GM18951 (cell line): Measurements from ENCODE around the gene NHP2.

ENCODE experiments used
- POLR2A ChIP-seq: IDR thresholded peaks from 4 replicates; pipeline ENCODE4 v1.6.1; 2011; ENCODE audit warnings: mild to moderate bottlenecking; ENCODE audit not compliant: insufficient read length, insufficient read depth; ENCODE audit errors: extremely low read depth
- in situ Hi-C: fragments of 300-500 bp; cut with MboI; formaldehyde crosslinking; loops from one replicate; pipeline ENCODE4 v1.12.0; 2022; ENCODE audit warnings: low sequenced_read_pairs, mixed read lengths, inconsistent platforms; ENCODE audit not compliant: unreplicated experiment

The NHP2 gene

DNA sequence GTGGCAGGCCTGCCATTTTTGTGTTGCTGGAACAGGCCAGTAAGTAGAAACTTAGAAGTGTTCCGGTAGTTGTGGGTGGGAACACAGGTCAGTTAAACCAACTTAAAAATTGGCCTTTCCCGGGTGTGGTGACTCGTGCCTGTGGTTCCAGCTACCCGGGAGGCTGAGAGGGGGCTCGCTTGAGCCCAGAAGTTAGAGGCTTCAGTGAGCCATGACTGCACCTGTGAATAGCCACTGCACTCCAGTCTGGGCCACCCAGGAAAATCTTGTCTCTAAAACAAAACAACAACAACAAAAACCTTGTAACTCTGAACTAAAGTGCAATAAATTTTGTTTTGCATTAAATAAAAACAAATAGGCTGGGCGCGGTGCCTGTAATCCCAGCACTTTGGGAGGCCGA lies 1.4 kb upstream of the NHP2 start:
- in situ Hi-C loops: no loop called here
- no peak for TF ChIP-seq POLR2A

DNA sequence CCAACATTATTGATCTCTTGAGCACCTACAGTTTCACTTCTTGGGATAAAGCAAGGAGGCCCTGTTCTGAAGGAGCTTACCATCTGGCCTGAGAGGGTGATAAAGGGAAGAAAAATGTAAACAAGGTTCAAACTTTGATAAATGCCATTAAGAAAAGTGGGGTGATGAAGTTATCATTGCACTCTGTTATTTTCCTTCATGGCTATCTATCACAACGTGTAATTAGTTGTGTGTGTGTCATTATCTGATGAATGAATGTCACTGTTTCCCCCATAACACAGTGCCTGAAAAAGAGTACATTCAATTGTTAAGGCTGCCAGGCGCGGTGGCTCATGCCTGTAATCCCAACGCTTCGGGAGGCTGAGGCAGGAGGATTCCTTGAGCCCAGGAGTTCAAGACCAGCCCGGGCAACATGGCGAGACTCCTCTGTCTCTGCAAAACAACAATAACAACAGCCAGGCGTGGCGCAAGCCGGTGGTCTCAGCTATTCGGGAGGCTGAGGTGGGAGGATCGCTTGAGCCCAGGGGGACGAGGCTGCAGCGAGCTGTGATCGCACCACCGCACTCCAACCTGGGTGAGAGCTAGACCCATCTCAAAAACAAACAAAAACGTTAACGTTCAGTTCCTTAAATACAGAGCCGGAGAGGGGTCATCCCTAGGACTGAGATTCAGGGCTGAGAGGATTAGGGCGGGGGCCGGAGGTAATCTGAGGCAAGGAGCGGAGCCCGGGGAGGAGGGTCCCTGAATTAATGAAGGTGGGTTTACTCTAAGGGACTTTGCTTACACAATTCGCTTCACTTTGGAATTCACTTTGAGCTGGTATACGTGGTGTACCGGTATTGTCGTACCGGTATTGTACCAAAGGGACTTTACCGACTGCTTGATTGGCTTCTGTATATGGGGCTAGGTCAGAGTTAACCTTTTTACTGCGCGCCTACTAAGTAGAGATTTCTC lies 917 bp downstream of the NHP2 start:
- in situ Hi-C loops: no loop called here
- no peak for TF ChIP-seq POLR2A

DNA sequence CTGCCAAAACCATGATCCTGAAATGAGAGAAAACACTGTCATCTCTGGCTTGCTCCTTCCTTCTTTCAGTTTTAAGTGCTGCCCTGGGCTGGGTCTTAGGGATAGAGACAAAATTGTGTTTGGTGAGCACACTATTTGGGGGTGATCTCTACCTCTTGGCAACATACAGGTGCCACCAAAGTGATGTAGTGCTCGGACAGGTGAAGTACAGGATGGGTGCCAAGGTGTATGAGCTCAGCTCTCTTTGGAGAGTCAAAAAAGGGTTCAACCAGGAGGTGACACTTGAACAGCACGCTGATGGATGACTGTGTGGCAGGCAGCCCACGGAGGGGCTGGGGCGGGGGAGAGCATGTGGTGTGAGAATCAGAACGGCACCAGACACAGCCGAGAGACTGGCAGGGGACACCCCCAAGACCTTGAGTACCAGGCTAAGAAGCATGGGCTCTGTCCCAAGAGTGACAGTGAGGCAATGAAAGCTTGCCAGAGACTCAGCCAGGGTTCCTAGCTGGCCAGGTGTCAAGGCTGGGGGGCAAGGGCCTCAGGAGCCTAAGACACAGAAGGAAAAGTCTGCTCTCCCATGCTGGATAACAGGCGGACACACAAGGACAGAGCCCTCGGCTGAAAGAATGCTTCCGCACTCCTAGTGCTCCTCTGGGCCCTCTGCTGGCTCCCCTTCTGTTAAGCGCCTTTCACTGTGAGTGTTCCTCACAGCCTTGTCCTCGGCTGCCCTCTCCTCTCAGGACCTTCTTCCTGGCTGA lies 2.5 kb downstream of the NHP2 start:
- in situ Hi-C loops: no loop called here
- TF ChIP-seq POLR2A: peak; percentile 12

DNA sequence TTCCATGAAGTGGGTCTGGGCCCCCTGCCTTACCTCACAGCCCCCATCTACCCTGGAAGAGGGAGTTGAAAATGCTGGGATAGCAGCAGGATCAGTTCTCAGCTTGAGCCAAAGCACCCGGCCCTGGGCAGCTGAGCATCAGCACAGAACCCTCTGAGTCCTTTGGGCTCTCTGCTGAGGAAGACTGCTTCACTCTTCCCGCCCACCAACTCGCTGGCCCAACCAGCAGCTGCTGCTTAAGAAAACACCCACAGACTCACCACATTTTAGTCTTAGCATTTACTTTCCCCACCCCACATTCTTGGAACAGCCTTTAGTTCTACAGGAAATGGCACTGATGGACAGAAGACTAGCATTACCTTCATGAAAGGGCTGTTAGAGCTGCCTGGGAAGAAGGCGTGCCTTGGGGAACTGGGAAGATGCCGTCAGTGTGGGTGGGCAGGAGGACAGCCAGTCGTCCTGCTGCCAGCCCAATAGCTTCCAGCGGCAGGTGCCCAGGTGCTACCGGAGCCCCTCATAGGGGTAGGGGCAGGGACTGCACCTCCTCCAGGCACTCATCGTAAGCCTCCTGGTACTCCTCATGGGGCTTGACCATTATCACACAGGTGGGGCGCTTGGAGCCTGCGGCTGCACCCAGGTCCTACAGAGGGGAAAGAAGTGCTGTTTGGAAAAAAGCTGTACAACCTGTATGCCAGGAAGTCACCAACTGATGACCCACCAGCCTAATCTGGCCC lies 4.3 kb downstream of the NHP2 start:
- in situ Hi-C loops: loop anchor here (5.0 kb wide), 1 partner anchor 72 kb away; no protein-coding TSS in a partner anchor
- TF ChIP-seq POLR2A: no peak

DNA sequence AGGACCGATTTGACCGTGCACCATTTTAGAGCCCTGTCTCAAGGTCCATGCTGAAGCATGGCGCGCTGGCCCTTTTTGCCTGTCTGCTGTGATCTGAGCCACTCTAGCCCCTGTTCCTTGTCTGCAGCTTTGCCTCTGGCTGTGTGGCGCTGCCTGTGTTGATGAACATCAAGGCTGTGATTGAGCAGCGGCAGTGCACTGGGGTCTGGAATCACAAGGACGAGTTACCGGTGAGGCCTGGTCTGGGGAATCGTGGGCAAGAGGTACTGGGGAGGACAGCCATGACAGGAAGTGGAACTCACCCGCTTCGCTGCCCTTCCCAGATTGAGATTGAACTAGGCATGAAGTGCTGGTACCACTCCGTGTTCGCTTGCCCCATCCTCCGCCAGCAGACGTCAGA lies 6.3 kb downstream of the NHP2 start:
- TF ChIP-seq POLR2A: no peak
- in situ Hi-C loops: loop anchor here (5.0 kb wide), 1 partner anchor 70 kb away; no protein-coding TSS in a partner anchor

DNA sequence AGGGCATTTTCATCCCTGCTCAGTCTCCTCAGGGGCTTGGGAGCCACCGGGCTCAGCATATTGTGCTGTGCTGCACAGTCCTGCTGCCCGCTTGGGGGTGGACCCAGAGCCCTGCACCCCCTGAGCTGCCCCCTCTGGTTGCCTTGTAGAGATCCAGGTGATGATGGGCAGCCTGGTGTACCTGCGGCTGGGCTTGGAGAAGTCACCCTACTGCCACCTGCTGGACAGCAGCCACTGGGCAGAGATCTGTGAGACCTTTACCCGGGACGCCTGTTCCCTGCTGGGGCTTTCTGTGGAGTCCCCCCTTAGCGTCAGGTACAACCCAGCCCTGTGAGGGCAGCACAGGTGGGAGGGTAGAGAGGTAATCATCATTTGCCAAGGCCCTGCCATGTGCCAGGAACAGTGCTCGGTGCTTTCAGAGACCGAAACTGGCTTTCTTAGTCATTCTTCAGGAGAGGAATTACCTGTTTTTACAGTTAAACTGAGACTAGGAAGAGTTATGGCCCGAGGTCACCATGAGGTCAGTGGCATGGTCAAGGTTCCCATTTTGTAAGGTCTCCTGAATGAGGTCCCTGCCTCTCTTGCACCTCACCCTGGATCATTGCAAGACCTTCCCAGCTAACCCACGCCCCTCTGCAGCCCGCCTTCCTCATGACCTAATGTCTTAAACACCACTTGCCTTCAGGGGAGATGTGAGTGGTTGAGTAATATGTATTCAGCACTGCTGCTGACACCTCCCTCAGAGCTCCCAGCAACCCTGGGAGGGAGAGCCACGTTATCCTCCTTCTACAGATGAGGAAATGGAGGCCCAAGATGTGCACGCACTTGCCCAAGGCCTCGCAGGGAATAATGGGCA lies 7.5 kb downstream of the NHP2 start:
- in situ Hi-C loops: loop anchor here (5.0 kb wide), 1 partner anchor 69 kb away; no protein-coding TSS in a partner anchor
- no peak for TF ChIP-seq POLR2A

DNA sequence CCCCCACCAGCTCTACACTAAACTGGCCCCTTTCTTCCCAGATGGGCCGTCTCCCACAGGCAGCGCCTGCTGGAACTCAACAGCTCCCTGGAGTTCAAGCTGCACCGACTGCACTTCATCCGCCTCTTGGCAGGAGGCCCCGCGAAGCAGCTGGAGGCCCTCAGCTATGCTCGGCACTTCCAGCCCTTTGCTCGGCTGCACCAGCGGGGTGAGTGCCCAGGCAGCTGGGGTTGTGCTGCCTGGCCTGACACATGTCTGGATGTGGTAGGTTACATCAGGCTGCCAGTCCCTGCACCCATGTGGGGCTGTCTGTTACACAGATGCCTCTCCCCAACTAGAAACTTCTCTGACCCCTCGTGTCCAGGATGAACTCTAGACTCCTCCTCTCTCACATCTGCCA lies 9.8 kb downstream of the NHP2 start:
- no peak for TF ChIP-seq POLR2A
- in situ Hi-C loops: no loop called here

DNA sequence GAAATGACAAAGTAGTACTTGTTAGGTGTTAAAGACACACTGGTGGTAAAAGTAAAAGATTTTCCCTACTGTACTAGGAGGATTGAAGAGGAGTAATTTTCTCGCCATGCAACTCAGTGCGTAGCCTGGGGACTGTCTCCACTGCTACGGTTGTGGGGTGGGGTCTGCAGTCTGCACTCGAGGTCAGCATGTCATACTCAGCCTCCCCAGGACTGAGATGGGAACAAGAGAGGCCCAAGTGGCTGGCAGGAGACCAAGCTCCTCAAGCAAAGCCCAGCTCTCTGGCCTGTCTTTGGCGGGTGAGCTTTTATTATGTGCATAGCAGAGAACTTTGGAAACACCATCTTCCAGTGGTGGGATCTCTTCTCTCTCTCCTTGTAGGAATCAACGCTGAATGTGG lies 10.4 kb downstream of the NHP2 start:
- no peak for TF ChIP-seq POLR2A
- in situ Hi-C loops: no loop called here

DNA sequence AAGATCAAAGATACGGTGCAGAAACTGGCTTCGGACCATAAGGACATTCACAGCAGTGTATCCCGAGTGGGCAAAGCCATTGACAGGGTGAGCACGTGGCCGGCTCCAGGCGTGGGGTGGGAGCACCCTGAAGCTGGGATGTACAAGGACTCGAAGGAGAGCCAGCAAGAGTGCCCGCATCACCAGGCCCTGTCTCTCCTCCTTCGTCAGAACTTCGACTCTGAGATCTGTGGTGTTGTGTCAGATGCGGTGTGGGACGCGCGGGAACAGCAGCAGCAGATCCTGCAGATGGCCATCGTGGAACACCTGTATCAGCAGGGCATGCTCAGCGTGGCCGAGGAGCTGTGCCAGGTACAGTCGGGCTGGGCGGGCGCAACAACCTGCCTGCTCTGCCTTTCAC lies 11.0 kb downstream of the NHP2 start:
- TF ChIP-seq POLR2A: no peak
- in situ Hi-C loops: no loop called here

DNA sequence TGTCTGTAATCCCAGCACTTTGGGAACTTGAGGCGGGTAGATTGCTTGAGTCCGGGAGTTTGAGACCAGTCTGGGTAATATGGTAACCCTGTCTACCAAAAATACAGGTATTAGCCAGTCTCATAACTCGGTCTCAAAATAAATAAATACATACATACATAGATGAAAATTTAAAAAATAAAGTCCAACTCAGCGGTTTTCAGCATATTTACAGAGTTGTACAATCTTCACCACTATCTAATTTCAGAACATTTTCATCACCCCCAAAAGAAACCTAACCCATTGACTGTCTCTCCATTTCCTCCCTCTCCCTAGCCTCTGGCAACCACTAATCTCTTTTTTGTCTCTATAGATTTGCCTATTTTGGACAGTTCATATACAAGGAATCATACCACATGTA lies 12.1 kb downstream of the NHP2 start:
- in situ Hi-C loops: no loop called here
- no peak for TF ChIP-seq POLR2A

DNA sequence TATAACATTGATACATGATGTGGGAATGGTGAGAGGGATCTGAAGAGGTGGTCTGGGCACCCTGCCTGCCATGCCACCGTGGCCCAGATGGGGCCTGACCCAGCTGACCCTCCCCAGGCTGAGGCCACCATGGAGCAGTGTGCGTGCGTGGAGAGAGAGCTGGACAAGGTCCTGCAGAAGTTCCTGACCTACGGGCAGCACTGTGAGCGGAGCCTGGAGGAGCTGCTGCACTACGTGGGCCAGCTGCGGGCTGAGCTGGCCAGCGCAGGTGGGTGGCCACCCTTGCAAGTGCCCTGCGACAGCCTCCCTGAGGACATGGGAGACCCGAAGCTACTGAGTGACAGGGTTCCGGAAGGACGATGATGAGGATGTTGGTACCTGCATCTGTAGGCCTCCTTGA lies 15.7 kb downstream of the NHP2 start:
- TF ChIP-seq POLR2A: no peak
- in situ Hi-C loops: no loop called here

DNA sequence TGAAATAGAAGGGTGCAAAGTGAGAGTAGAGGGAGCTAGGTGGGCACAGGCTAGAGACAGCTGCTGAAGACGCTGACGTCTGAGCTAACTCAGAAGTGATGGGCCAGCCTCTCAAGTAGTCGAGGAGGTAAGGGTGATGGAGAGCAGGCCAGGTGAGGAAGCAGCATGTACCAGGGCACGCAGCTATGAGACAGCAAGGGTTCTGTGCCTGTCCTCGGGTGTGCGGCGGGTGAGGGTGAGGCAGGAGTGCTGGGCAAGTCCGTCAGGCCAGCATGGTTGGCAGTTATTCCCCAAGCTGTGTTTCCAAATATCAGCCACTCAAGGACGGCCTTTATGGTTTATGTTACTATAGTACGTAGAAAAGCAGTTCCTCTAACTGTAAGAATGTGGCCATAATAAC lies 16.7 kb downstream of the NHP2 start:
- TF ChIP-seq POLR2A: no peak
- in situ Hi-C loops: no loop called here
